Ectodermal cell (in vitro differentiated cells): ENCODE measurements around the gene FBXL17.

Experiments
- H3K27ac ChIP-seq: 2 replicates; pipeline ENCODE4 v1.7.0; 2013; ENCODE audit warnings: mild to moderate bottlenecking, low read depth, low read length; ENCODE audit not compliant: insufficient read depth, poor library complexity, severe bottlenecking
- H3K27me3 ChIP-seq: 2 replicates; pipeline ENCODE4 v1.7.0; 2013; ENCODE audit warnings: mild to moderate bottlenecking, low read length; ENCODE audit not compliant: insufficient read depth, control insufficient read depth, poor library complexity, severe bottlenecking
- H3K36me3 ChIP-seq: one replicate; pipeline ENCODE4 v1.7.0; 2013; ENCODE audit warnings: low read length; ENCODE audit not compliant: control insufficient read depth, insufficient read depth
- H3K4me1 ChIP-seq: one replicate; pipeline ENCODE4 v1.7.0; 2013; ENCODE audit warnings: low read length; ENCODE audit not compliant: control insufficient read depth, insufficient read depth
- H3K4me3 ChIP-seq: 2 replicates; pipeline ENCODE4 v1.7.0; 2013; ENCODE audit warnings: low read depth, low read length, control low read depth; ENCODE audit not compliant: insufficient read depth
- H3K9me3 ChIP-seq: 2 replicates; pipeline ENCODE4 v1.7.0; 2013; ENCODE audit warnings: mild to moderate bottlenecking, low read length, moderate library complexity; ENCODE audit not compliant: control insufficient read depth
- WGBS, 2 experiments: methylation state at CpG; one replicate each; pipeline ENCODE4 v1.1.7; 2013; ENCODE audit warnings: missing lambda C conversion rate in 2 of 2; 5-methylcytosine and 5-hydroxymethylcytosine counted together

The FBXL17 gene

GRCh38 chr5:107952450-107952849 is 429.4 kb downstream of the FBXL17 start:
- no peaks in the 10 kb centered on the region for H3K9me3 ChIP-seq
- H3K4me3 ChIP-seq, result no peak overlapping the region
- H3K36me3 ChIP-seq, result no peaks in the 10 kb centered on the region
- H3K27ac ChIP-seq, result no peak overlapping the region
- H3K27me3 ChIP-seq, result no peaks in the 10 kb centered on the region
- H3K4me1 ChIP-seq, result no peaks in the 10 kb centered on the region
- 92 to 93% methylated on average over 2 to 4 of the region's 4 CpGs for WGBS, 2 experiments

- 91 to 94% methylated on average over 3 of the region's 3 CpGs for WGBS, 2 experiments
- Histone ChIP-seq H3K4me3 (no peak overlapping the region), H3K4me1 (no peaks in the 10 kb centered on the region), H3K27ac (no peak overlapping the region), H3K36me3 (no peaks in the 10 kb centered on the region), H3K9me3 (no peaks in the 10 kb centered on the region), H3K27me3 (no peaks in the 10 kb centered on the region)
These were observed 430.6 kb downstream of the FBXL17 start for GRCh38 chr5:107951309-107951708.

GRCh38 chr5:107950776-107951175 is 431.1 kb downstream of the FBXL17 start:
- WGBS, 2 experiments, result 88 to 90% methylated on average over 5 of the region's 5 CpGs
- no peaks in the 10 kb centered on the region for H3K27me3 ChIP-seq
- no peaks in the 10 kb centered on the region for H3K4me1 ChIP-seq
- H3K9me3 ChIP-seq, result no peaks in the 10 kb centered on the region
- H3K27ac ChIP-seq, result no peak overlapping the region
- H3K36me3 ChIP-seq, result no peaks in the 10 kb centered on the region
- no peak overlapping the region for H3K4me3 ChIP-seq

- H3K9me3 ChIP-seq, result no peaks in the 10 kb centered on the region
- no peaks in the 10 kb centered on the region for H3K27me3 ChIP-seq
- H3K4me1 ChIP-seq, result no peaks in the 10 kb centered on the region
- H3K27ac ChIP-seq, result no peak overlapping the region
- WGBS, 2 experiments, result 94% methylated on average over 5 to 6 of the region's 6 CpGs
- H3K36me3 ChIP-seq, result no peaks in the 10 kb centered on the region
- H3K4me3 ChIP-seq, result no peak overlapping the region
These were observed 432.1 kb downstream of the FBXL17 start for GRCh38 chr5:107949688-107950341.

GRCh38 chr5:107948377-107948776 is 433.5 kb downstream of the FBXL17 start:
- Histone ChIP-seq H3K36me3 (no peaks in the 10 kb centered on the region), H3K4me3 (no peak overlapping the region), H3K27ac (no peak overlapping the region), H3K27me3 (no peaks in the 10 kb centered on the region), H3K4me1 (no peaks in the 10 kb centered on the region), H3K9me3 (no peaks in the 10 kb centered on the region)
- 85 to 94% methylated on average over 1 of the region's 1 CpG for WGBS, 2 experiments

- WGBS, 2 experiments, result 96 to 100% methylated on average over 1 of the region's 2 CpGs
- H3K36me3 ChIP-seq, result no peaks in the 10 kb centered on the region
- H3K4me3 ChIP-seq, result no peak overlapping the region
- no peaks in the 10 kb centered on the region for H3K9me3 ChIP-seq
- no peaks in the 10 kb centered on the region for H3K27me3 ChIP-seq
- no peak overlapping the region for H3K27ac ChIP-seq
- H3K4me1 ChIP-seq, result no peaks in the 10 kb centered on the region
These were observed 436.8 kb downstream of the FBXL17 start for GRCh38 chr5:107945061-107945460.

GRCh38 chr5:107943923-107944322 is 438.0 kb downstream of the FBXL17 start:
- Histone ChIP-seq H3K27me3 (no peaks in the 10 kb centered on the region), H3K27ac (no peak overlapping the region), H3K4me1 (no peaks in the 10 kb centered on the region)

GRCh38 chr5:107941036-107941435 is 440.9 kb downstream of the FBXL17 start:
- H3K4me3 ChIP-seq, result no peak overlapping the region
- WGBS, 2 experiments, result 93 to 94% methylated on average over 1 of the region's 2 CpGs
- H3K36me3 ChIP-seq, result no peaks in the 10 kb centered on the region
- no peaks in the 10 kb centered on the region for H3K9me3 ChIP-seq
- peaks cover 9% of the 10 kb centered on the region for H3K4me1 ChIP-seq
- H3K27me3 ChIP-seq, result no peaks in the 10 kb centered on the region
- H3K27ac ChIP-seq, result no peak overlapping the region

More at GRCh38 chr5:107943923-107944322, 438.0 kb downstream of the FBXL17 start:
- Histone ChIP-seq H3K4me3 (no peak overlapping the region), H3K36me3 (no peaks in the 10 kb centered on the region), H3K9me3 (no peaks in the 10 kb centered on the region)

- no peaks in the 10 kb centered on the region for H3K27me3 ChIP-seq
- peak overlapping the region; percentile 80 for H3K27ac ChIP-seq
- H3K9me3 ChIP-seq, result no peaks in the 10 kb centered on the region
- no peak overlapping the region for H3K4me3 ChIP-seq
- WGBS, 2 experiments, result 90 to 93% methylated on average over 8 of the region's 8 CpGs
- peaks cover 18% of the 10 kb centered on the region for H3K4me1 ChIP-seq
- H3K36me3 ChIP-seq, result no peaks in the 10 kb centered on the region
These were observed 444.1 kb downstream of the FBXL17 start for GRCh38 chr5:107937651-107938355.

GRCh38 chr5:107937204-107937603 is 444.7 kb downstream of the FBXL17 start:
- H3K27ac ChIP-seq, result peak overlapping the region; percentile 80

More at GRCh38 chr5:107937204-107937603, 444.7 kb downstream of the FBXL17 start:
- Histone ChIP-seq H3K4me3 (no peak overlapping the region), H3K27me3 (no peaks in the 10 kb centered on the region), H3K36me3 (no peaks in the 10 kb centered on the region), H3K9me3 (no peaks in the 10 kb centered on the region), H3K4me1 (peaks cover 18% of the 10 kb centered on the region)
- 71 to 80% methylated on average over 4 to 5 of the region's 5 CpGs for WGBS, 2 experiments
